Fibroblast of skin of left biceps (primary cell): Measurements from ENCODE around the gene MPLKIP.
"Not testable (repeated sequence)": the region's sequence is repeated elsewhere in the genome, so short reads cannot be mapped to it uniquely, and the experiment has no call there.

Experiments
- DNase-seq, 2 experiments: peaks; one replicate each; pipeline ENCODE4 v3.0.0-alpha.2; 2013; ENCODE audit warnings: low read depth in 2 of 2

MPLKIP gene

DNA sequence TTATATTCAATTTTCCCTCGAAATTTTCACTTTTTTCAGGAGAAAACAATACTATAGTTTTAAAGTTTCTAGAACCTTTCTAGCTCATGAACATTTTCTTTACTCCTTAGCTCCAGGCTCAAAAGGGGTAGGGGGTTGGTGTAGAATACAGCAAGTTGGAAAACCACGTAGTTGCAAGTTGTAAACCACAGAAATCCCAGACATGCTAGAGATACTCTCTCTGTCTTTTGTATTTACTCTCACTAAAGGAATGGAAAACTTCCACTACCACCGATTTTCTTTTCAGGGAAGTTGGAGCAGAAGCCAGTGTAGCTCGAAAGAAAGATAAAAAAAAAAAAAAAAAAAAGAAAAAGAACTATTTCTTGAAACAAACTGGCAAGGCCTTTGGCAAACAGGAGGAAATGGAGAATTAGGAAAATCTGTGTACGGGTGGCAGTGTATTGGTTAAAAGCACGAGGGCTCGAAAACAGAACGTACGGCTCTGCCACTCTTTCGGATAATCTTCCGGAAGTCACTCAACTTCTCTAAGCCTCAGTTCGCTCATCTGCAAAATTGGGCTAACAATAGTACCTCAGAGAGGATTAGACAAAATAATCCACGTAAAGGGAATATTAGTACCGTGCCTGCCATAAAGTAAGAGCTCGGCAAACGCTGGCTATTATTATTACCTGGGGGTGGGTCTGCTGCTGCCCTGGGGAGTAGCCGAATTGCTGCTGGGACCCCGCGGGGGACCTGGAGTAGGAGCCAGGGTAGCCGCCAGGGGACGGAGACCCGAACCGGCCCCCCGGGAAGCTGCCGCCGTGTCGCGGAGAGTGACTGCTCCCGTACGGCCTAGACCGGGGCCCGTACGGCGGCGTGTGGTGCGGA is 628 bp downstream of the MPLKIP start:
- no peak for DNase-seq

DNA sequence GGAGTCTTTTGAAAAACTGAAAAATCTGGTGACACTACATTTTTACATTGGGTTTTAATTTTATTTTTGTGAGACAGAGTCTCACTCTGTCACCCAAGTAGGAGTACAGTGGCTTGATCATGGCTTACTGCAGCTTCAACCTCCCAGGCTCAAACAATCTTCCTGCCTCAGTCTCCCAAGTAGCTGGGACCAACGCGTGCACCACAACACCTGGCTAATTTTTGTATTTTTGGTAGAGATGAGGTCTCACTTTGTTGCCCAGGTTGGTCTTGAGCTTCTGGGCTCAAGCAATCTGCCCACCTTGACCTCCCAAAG is 11.5 kb downstream of the MPLKIP start:
- no peak for DNase-seq

DNA sequence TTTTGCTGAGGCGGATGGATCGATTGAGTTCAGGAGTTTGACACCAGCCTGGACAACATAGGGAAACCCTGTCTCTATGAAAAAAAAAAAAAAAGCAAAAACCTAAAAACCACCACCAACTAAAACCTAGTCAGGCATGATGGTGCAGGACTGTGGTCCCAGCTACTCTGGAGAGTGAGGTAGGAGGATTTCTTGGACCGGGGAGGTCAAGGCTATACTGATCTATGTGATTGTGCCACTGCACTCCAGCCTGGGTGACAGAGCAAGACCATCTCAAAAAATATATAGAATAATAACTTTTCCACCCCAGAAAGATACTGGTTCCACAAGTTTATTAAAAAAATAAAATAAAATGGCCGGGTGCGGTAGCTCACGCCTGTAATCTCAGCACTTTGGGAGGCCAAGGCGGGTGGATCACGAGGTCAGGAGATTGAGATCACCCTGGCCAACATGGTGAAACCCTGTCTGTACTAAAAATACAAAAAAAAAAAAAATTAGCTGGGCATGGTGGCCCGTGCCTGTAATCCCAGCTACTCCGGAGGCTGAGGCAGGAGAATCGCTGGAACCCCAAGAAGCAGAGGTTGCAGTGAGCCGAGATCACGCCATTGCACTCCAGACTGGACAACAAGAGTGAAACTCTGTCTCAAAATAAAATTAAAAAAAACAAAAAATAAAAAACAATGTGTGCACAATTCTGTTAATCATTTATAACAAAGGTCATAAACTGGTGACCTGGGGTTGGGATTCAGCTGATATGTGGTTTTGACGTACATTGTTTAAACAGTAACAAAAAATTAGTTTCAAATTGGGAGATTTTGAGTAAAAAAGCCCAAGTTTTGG is 12.1 kb downstream of the MPLKIP start:
- DNase-seq: not testable (repeated sequence)

DNA sequence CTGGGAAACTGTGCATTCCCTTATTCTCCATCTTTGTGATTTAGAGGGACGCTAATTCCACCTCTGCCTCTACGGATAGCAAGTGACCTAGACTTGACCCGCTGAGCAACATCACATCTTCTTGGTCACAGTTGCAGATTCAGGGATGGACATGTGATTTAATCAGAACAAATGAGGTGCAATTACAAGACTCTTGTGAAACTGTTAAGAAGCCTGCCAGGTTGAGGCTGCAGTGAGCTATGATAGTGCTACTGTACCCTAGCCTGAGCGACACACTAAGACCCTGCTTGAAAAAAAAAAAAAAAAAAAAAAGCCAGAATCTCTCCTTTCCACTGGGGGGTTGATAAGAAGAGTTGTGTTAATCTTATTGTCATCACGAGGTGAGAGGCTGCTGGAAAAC is 14.4 kb downstream of the MPLKIP start:
- no peak for DNase-seq

DNA sequence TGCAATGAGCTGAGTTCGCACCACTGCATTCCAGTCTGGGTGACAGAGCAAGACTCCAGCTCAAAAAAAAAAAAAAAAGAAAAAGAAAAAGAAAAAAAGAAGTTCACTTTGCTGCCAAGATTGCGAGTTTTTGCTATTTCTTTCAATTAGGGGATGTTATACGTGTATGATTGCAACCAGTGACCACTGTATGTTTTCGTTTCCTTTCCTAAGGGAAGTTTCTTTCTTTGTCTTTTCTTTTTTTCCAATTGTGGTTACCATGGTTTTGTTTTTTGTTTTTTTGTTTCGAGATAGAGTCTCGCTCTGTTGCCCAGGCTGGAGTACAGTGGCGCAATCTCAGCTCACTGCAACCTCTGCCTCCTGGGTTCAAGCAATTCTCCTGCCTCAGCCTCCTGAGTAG is 16.2 kb downstream of the MPLKIP start:
- not testable (repeated sequence) for DNase-seq

DNA sequence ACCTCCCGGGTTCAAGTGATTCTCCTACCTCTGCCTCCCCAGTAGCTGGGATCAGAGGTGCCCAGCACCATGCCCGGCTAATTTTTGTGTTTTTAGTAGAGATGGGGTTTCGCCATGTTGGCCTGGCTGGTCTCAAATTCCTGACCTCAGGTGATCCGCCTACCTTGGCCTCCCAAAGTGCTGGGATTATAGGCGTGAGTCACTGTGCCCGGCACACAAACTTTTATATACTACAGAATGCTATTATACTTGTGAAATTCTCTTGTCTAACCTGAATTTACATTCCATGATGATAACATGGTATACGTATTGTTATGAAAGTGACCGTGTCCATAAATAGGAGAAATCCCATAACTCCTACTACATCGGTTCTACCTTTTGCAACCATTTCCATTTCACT is 17.2 kb downstream of the MPLKIP start:
- DNase-seq: not testable (repeated sequence)

DNA sequence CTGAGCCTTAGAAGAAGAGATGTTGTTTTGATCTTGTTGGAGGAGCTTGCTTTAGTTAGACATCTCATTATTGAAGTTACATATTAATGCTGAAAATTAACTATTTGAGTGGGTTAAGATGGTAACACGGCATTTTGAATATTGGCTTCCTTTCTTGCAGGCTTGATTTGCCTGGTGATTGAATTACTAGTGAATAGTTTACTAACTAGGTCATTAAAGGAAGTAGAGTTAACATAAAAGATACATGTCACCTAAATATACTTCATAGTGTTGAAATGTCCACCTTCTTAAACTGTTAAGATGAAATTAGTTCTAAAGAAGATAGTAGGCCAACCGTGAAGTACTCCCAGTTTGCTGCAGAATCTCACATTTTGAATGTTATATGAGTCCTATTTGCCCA is 18.5 kb downstream of the MPLKIP start:
- DNase-seq: no peak

DNA sequence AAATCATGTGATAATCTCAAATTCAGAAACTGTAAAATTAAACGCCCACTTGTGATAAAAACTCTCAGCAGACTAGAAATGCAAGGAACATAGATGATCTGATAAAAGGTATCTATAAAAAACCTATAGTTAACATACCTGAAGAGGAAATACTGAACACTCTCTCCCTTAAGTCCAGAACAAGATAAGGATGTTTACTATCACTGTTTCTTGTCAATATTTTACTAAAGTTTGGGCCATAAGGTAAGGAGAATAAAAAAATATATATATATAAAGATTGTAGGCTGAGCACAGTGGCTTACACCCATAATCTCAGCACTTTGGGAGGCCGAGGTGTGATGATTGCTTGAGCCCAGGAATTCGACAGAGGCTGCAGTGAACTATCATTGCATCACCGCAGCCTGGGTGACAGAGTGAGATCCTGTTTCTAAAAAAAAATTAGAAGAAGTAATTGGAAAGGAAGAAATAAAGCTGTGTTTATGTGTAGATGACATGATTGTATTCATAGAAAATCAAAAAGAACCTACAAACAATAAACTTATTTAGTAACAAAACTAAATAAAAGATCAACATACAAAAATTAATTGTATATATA is 28.4 kb downstream of the MPLKIP start:
- DNase-seq: no peak

DNA sequence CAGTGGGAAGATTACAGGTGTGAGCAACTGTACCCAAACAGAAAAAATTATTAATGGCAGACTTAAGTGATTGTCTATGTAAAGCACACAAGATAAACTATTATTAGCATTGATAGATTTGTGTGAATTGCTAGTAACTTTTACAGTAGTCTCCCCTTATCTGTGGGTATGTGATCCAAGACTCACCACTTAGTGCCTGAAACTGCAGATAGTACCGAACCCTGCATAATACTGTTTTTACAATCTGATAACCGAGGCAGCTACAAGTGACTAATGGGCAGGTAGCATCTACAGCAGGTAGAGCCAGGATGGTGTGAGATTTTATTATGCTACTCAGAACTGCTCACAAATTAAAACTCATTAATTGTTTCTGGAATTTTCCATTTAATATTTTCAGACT is 31.5 kb downstream of the MPLKIP start:
- no peak for DNase-seq

DNA sequence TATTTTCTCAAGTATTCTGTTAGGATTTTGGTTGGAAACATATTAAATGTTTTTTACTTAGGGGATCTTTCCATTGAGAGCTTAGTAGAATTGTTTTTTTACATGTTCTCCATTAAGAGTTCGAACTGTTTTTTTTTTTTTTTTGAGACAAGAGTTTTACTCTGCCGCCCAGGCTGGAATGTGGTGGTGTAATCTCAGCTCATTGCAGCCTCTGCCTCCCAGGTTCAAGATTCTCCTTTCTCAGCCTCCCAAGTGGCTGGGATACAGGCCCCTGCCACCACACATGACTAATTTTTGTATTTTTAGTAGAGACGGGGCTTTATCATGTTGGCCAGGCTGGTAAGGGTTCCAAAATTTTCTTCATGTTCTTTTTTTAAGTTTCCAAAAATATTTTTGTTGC is 33.2 kb downstream of the MPLKIP start:
- no peak for DNase-seq

DNA sequence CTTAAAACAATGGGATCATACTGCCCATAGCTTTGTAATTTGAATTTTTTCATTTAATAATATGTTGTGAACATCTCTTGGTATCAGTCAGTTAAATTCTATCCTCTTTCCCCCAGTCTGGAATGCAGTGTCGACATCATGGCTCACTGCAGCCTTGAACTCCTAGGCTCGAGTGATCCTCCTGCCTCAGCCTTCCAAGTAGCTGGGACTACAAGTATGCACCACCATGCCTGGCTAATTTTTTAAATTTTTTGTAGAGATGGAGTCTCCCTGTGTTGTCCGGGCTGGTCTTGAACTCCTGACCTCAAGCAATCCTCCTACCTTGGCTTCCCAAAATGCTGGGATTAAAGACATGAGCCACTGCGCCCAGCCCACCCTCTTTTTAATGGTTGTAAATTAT is 34.6 kb downstream of the MPLKIP start:
- DNase-seq: no peak

DNA sequence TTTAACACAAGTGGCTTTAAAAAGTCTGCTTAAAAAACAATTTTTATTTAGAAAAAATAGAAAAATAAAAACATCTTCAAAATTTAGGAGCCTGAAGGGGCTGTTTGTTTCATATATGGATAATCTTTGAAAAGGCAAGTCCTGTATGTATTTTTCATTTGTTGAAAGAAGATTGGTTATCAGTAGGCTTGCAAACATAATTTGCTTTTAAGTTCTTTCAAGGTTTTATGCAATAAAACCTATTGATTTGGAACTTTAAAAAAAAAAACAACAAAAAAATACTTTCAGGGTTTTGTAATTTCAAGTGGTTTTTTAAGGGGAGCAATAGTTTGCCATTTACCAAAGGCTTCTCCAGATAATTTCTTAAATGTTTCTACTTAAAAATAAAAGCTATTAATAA is 35.6 kb downstream of the MPLKIP start:
- no peak for DNase-seq

DNA sequence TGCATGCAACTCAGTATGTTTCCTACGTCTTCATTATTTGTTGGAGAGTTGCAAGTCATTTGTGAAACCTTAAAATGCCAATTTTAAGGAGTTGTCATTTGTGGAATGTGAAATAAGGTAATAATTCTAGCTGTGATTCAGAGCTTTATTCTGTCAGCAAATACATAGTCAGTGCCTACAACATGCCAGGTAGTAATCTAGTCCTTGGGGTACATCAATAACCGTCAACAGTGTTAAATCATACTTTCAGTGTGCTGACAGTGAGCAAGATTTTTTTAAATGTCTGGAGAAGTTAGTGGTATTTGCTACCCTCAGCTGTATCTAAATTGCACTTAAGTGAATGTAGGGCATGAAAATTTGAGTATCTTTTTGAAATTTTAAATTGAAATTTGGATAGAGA is 36.7 kb downstream of the MPLKIP start:
- no peak for DNase-seq

DNA sequence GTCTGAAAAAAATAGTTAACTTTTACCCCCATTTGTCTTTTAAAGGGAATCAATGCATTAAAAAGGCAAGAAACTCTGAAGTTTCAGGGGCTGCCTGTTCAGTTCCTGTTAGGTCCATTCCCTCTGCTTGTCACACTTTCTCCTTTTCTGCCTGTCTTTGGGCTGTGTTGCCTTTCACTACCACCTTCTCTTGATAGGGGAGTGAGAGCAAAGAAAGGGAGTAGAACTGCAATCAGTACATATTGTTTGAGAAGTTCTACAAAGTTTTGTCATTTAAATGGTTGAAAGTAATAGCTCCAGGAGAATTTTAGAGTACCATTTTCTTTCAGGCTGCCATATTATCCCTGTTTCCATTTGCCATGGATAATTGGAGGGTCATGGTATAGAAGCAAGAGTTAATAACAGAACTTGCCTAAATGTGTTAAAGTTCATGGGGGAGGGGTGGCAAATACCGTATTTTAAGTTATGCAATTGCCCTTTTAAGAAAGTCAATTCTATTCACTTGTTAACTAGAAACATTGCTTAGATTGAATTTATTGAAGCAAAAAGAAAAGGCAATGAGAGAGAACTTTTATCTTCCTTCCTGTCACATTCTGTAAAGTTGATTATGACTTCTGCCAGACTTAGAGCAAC is 38.6 kb downstream of the MPLKIP start:
- DNase-seq: no peak

DNA sequence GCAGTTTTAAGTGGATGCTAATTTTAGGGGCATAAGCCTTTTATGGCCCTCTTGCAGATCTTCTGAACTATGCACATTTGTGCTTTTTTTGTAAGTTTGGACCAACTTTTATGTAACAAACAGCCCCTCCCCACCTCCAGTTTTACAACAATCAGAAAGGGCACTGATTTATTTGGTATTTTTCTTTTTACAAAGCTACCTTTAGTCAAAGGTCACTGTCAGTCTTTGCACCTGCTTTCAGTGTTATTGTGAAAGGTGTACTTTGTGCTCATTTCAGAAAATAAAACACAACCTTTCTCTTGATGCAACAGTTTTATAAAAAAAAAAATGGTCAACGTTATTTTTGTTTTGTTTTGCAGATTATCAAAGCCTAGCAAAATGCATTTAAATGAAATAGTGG is 39.2 kb downstream of the MPLKIP start:
- DNase-seq: no peak

DNA sequence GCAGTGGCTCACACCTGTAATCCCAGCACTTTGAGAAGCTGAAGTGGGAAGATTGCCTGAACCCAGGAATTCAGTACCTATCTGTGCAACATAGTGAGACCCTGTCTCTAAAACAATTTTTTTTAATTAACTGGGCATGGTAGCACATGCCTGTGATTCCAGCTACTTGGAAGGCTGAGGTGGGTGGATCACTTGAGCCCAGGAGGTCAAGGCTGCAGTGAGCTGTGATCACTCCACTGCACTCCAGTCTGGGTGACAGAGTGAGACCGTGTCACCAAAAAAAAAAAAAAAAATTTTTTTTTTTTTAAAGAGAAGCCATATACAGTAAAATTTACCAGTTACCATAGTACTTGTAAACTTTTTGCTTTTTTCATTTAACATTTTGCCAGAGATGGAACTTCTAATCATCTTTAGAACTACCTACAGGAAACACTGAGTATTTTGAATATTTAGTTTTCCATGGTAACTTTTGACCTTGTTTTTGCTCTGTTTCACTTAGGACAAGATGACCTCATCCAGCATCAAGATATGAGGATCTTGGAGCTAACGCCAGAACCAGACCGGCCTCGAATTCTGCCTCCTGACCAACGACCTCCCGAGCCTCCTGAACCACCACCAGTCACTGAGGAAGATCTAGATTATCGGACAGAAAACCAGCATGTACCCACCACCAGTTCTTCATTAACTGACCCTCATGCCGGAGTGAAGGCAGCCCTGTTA is 40.6 kb downstream of the MPLKIP start:
- no peak for DNase-seq

DNA sequence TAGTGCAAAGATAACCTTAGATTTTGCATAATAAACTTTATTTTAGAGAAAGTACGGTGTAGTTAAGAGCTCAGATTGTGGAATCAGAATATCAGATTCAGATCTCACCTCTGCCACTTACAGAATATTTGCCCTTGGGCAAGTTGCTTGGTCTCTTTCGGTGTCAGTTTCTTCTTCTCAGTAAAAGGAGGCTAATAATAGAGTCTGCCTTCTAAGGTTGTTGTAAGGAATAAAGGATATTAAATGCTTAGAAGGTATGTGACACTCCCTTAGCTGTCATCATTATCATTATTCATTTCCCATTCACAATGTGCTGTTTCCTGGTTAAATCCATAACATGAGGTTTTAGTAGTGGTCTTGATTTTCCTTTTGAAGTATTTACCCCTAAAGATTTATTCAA is 42.2 kb downstream of the MPLKIP start:
- DNase-seq: no peak

DNA sequence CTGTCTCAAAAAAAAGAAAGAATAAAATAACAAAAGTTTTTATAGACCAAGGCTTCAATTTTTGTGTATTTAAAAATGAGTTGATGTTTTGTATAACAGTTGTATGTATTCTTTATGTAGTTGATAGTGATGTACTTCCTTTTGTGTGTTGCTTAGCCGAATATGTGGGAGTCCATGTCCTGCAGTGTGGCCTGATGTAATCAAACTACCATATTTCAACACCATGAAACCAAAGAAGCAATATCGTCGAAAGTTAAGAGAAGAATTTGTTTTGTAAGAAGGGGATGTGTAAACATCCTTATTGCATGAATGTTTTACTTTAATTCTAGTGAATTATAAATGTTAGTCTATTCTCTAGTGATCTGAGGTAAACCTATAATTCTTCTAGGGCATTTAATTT is 56.6 kb downstream of the MPLKIP start:
- no peak for DNase-seq
